ENCODE measurements around the gene SLC9A9.

GRCh38 chr3:143348486-143349327, 499.6 kb downstream of the SLC9A9 start:
- TF ChIP-seq CTCF (IDR thresholded peaks at IDR 0.05), result no peak
- TF ChIP-seq POLR2A (IDR thresholded peaks at IDR 0.05; ENCODE audit: low read depth), result no peak
- no peak for TF ChIP-seq POLR2AphosphoS5 (IDR thresholded peaks at IDR 0.05)
- no peak for TF ChIP-seq EP300 (IDR thresholded peaks at IDR 0.05)

Data from esophagus muscularis mucosa (tissue), 4 donors.